Thyroid gland (tissue), 4 donors: ENCODE results near the gene POU2AF1.

ENCODE experiments used
- CTCF ChIP-seq, 6 experiments: fragments of 200-600 bp in 3 of 6; fragments of 450-650 bp in 3 of 6; sonication (generic) in 3 of 6; IDR thresholded peaks; one replicate each; pipeline ENCODE4 v1.5.1; 2016 to 2019; ENCODE audit warnings: antibody characterized with exemption in 6 of 6, mild to moderate bottlenecking in 2 of 6, inconsistent platforms in 1 of 6, moderate library complexity in 1 of 6
- POLR2A ChIP-seq, 2 donors: fragments of 450-650 bp; IDR thresholded peaks; one replicate each; pipeline ENCODE4 v1.6.1; 2017; ENCODE audit warnings: antibody characterized with exemption in 2 of 2, mild to moderate bottlenecking in 2 of 2, moderate library complexity in 1 of 2

GRCh38 chr11:111392552-111392951, 13.5 kb upstream of the POU2AF1 start:
- TF ChIP-seq POLR2A (IDR thresholded peaks at IDR 0.05) (no peak), CTCF (IDR thresholded peaks at IDR 0.05) (no peak)
